NOMO-1 treated with DMSO at 0.1 percent for 48 hours (cell line): Measurements from ENCODE around the gene CYP2D6.
"Not testable (repeated sequence)": the region's sequence is repeated elsewhere in the genome, so short reads cannot be mapped to it uniquely, and the experiment has no call there.

Source experiments
- DNase-seq: peaks from one replicate; lab custom pipeline; 2025; ENCODE audit not compliant: unreplicated experiment; lab: John Stamatoyannopoulos, UW

Gene CYP2D6

GRCh38 chr22:42158456-42159132 lies 28.0 kb upstream of the CYP2D6 start:
- no peak for DNase-seq

- DNase-seq, result no peak
Measured at GRCh38 chr22:42156598-42156997, 26.0 kb upstream of the CYP2D6 start.

GRCh38 chr22:42156121-42156520 lies 25.5 kb upstream of the CYP2D6 start:
- DNase-seq, result no peak

GRCh38 chr22:42155053-42155543 lies 24.5 kb upstream of the CYP2D6 start:
- no peak for DNase-seq

GRCh38 chr22:42154293-42155052 lies 23.9 kb upstream of the CYP2D6 start:
- DNase-seq, result no peak

GRCh38 chr22:42152661-42153270 lies 22.2 kb upstream of the CYP2D6 start:
- no peak for DNase-seq

GRCh38 chr22:42151924-42152635 lies 21.5 kb upstream of the CYP2D6 start:
- no peak for DNase-seq

- DNase-seq, result no peak
Measured at GRCh38 chr22:42150727-42151590, 20.3 kb upstream of the CYP2D6 start.

GRCh38 chr22:42149798-42150197 lies 19.2 kb upstream of the CYP2D6 start:
- DNase-seq, result not testable (repeated sequence)

GRCh38 chr22:42145175-42145574 lies 14.6 kb upstream of the CYP2D6 start:
- no peak for DNase-seq

GRCh38 chr22:42143859-42144822 lies 13.5 kb upstream of the CYP2D6 start:
- DNase-seq, result not testable (repeated sequence)

GRCh38 chr22:42142771-42143461 lies 12.3 kb upstream of the CYP2D6 start:
- DNase-seq, result no peak

- not testable (repeated sequence) for DNase-seq
Measured at GRCh38 chr22:42141307-42142057, 10.9 kb upstream of the CYP2D6 start.

- DNase-seq, result not testable (repeated sequence)
Measured at GRCh38 chr22:42140153-42140552, 9.5 kb upstream of the CYP2D6 start.

GRCh38 chr22:42139508-42139907 lies 8.9 kb upstream of the CYP2D6 start:
- DNase-seq, result not testable (repeated sequence)

- DNase-seq, result no peak
Measured at GRCh38 chr22:42138972-42139371, 8.4 kb upstream of the CYP2D6 start.

- DNase-seq, result no peak
Measured at GRCh38 chr22:42138122-42138770, 7.6 kb upstream of the CYP2D6 start.
